Kidney epithelial cell (primary cell): ENCODE data around the gene CHRM5. TPM values are rescaled to one million over a fixed set of nuclear protein-coding genes. Genes with fewer than 3 reads are reported as not detected.

Experiments
- total RNA-seq: library from RNA; depleted of rRNA; stranded (reverse); fragments of >200 nt; gene quantifications from 2 replicates; pipeline ENCODE4 v1.2.3, GENCODE V29; 2015

Gene CHRM5
- total RNA-seq, 1 donor from 2014 or later = not detected

Other genes starting within 250 kb of the CHRM5 start
- 20.4 and 24.4 TPM in 2 replicates for gene AVEN, start 70.7 kb downstream of the CHRM5 start, total RNA-seq
- gene EMC7, start 133.4 kb downstream of the CHRM5 start, total RNA-seq = 58.8 and 60.0 TPM in 2 replicates
- gene PGBD4, start 133.6 kb downstream of the CHRM5 start, total RNA-seq = 0.71 and 0.96 TPM in 2 replicates
- 39.1 and 43.4 TPM in 2 replicates for gene KATNBL1, start 241.6 kb downstream of the CHRM5 start, total RNA-seq